HG02588 (cell line): ENCODE measurements around the gene CASTOR2.
"Not testable (repeated sequence)": the region's sequence is repeated elsewhere in the genome, so short reads cannot be mapped to it uniquely, and the experiment has no call there.

ENCODE experiments used
- ATAC-seq: cut with Tn5 transposase; IDR thresholded peaks from one replicate; pipeline ENCODE4 v1.9.1; 2021; ENCODE audit warnings: mild to moderate bottlenecking, moderate library complexity; ENCODE audit not compliant: unreplicated experiment

Gene CASTOR2

DNA sequence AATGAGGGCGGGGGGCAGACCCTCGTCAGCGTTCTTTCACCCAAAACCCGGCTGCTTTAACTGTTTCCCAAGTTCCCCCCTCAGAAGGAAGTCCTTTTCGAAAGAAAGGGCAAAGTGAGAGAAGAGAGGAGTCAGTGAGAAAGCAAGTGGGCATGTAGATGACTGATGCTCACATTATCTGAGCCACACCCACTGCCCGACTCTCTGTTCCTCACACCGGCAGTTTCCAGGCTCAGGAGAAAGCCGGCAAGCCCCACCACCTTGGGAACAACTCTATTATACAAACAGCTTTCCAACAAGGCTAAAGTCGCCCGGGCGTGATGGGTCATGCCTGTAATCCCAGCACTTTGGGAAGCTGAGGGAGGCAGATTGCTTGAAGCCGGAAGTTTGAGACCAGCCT lies 86.0 kb downstream of the CASTOR2 start:
- ATAC-seq, result no peak

DNA sequence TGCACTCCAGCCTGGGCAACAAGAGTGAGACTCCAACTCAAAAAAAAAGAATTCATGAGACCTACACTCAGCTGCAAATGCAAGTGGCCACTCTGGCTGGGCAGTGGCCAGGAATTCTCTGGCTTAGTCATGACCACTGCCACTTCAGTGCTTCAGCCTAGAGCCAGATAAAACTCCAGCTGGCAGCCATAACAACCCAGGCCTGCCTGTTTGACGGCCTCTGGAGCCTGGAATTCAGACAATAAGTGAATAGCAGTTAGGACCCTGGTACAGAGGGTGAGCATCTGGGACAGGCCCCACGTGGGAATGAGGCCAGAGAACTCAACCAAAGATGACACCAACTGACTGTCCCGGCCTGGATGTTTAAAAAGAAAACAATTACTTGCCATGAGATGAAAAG lies 90.2 kb downstream of the CASTOR2 start:
- ATAC-seq, result no peak

DNA sequence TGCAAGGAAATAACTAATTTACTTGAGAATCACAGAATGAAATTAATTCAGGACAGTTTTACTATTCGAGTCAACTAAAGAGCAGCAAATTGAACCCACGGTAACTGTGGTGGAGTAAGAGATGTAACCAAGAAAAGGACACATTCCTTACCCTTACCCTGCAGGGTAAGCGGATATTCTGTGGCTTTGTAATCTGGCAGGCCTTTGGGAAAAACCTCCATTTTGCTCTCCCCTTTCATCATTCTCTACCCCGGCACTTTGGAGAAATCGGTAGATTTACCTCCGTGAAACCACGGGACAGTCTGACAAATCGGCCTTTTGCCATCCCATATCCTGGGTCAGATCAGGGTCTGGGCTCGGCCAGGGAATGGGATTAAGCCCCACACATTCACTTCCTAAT lies 90.7 kb downstream of the CASTOR2 start:
- ATAC-seq, result no peak

DNA sequence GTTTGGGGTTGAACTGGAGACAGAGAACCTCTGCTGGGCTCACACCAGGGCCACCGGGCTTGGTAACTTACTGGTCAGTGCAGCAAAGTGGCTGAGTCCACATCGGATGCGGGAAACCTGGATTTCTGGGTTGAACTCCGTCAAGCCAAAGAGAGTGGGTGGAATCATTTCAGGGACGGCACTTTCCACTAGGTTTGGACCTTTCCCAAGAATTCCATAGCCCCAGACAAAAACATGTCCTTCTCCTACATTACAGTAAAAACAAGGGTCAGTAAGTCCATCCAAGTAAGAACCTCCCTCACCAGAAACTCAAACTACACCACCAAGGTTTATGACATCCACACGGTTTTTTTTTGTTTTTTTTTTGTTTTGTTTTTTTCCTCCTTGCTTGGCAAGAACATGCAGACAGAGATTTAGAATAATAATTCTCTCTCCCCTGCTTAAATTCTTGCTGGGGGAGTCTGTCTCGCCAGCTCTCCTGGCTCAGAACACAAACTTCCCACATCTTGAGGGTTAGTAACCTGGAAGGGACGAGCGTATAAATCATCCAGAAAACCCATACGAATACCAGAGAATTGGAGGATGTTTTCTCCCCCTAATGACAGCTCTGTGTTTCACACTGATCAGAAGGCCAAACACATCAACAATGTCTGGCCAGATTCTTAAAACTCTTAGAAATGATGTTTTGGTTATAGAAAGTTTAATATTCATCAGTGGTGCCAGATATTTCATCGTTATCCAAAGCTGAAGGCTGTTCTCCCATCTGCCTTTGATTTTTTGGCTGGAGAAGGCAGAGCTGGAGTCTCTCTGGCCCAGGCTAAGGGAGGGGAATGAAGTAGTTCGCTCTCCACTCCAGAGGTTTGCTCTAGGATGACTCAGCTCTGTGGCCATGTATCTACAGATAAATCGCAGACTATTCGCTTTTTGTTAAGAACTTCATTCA lies 91.6 kb downstream of the CASTOR2 start:
- no peak for ATAC-seq

DNA sequence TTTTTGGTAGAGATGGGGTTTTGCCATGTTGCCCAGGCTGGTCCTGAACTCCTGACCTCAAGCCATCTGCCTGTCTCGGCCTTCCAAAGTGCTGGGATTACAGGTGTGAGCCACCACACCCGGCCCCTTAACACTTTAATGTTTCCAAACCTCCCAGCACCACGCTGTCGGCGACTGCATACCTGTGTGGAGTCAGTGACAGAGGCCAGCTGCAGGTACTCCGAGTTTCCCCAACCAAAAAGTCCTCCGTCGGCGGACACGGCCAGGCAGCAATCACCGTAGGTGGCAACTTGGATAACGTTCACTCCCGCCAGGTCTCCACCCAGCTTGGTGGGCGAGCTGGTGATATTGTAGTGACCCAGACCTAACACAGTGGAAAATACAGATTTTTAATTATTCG lies 93.9 kb downstream of the CASTOR2 start:
- ATAC-seq, result no peak

DNA sequence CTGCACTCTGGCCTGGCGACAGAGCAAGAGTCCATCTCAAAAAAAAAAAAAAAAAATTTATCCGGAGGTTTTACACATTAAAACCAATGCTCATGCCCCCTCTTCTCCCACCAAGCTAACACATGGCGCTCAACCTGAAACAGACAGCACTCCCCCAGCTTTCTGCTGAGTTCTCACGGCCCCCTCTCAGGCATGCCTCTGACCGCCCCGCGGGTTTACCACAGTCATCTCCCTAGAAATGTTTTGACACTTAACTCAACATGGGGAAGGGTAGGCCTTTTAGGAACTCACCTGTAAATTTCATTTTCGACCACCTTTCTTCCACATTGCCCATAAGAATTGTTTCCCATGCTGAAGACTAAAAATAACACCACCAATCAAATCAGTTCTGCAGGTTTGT lies 99.8 kb downstream of the CASTOR2 start:
- ATAC-seq, result no peak

DNA sequence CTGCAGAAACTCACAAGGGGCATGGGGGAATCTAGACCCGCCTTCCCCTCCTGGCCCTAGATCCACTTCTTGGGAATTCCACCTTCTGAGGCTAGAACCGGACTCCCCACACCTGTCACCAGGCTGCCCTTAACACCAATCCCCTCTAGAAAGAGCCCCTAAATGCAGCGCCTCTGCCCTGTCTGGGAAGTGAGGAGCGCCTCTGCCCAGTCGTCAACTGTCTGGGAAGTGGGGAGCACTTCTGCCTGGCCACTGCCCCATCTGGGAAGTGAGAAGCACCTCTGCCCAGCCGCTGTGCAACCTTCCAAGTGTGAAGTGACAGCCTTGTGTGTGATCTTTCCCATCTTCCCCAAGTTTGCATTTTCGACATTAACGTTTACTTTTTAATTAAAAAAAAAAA lies 100.3 kb downstream of the CASTOR2 start:
- no peak for ATAC-seq

DNA sequence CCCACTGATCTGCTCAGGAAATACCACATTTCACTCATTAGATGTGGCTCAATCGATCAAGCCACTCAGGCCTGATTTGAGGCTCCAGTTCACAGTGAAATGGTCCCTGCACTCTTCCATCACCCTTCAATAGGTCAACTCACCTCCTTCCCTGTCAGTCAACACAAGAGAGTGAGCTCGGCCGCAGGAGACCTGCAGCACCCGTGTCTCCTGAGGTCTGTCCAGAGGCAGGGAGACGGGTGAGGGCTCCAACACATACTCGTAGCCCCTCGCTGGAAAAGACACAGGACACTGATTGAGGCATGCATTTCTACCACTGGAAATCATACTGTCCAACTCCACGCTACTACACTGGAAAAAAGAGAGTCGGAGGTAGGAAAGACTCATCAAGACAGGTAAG lies 102.0 kb downstream of the CASTOR2 start:
- ATAC-seq, result no peak

DNA sequence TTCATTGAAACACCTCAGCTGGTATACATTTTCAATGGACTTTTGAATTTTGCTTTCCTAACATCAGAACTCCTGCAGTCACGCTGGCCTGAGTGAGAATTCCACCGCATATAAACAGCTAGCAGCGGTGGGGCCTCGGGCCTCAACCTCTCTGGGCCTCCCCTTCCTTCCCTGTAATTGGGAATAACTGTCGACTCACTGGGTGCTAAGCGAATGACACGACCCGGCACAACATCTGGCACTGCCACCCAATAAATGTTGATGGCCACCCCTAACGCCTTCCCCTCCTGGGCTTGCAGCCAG lies 108.4 kb downstream of the CASTOR2 start:
- ATAC-seq, result no peak

DNA sequence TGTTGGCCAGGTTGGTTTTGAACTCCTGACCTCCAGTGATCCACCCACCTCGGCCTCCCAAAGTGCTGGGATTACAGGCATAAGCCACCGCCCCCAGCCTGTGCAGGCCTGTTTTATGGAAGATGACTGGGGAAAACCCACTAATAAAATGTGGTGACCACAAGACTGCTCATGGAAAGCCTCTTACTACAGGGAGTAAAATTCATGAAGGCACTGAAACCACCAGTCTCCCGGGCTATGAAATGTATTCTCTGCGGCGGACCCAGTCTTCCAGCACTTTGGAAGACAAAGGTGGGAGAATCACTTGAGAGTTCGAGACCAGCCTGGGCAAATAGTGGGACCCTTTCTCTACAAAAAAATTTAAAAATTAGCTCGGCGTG lies 109.7 kb downstream of the CASTOR2 start:
- ATAC-seq, result not testable (repeated sequence)
